Right lobe of liver (tissue), 6 donors: ENCODE data around the gene ART4. TPM values are rescaled to one million over a fixed set of nuclear protein-coding genes. Genes with fewer than 3 reads are reported as not detected.

Experiments
- ATAC-seq, 4 donors: fragments of 200-7000 bp; cut with Tn5 transposase; one replicate each; pipeline ENCODE4 v1.9.1; 2020; ENCODE audit warnings: mild to moderate bottlenecking in 4 of 4, moderate library complexity in 4 of 4
- DNase-seq, 3 donors: peaks; one replicate each; pipeline ENCODE4 v3.0.0-alpha.2; 2020
- H3K27ac ChIP-seq, 3 donors: fragments of 200-600 bp; one replicate each; pipeline ENCODE4 v1.8.0; 2022
- H3K27me3 ChIP-seq, 2 donors: fragments of 200-600 bp; one replicate each; pipeline ENCODE4 v1.8.0; 2022
- H3K36me3 ChIP-seq, 4 donors: fragments of 200-600 bp; sonication (generic) in 1 of 4; one replicate each; pipeline versions ENCODE4 v1.5.1 to v1.8.0; 2017 to 2022; ENCODE audit warnings: control low read depth in 1 of 4
- H3K4me1 ChIP-seq, 4 donors: fragments of 200-600 bp; sonication (generic) in 1 of 4; one replicate each; pipeline versions ENCODE4 v1.5.1 to v1.8.0; 2017 to 2022; ENCODE audit warnings: control low read depth in 1 of 4
- H3K4me3 ChIP-seq, 3 donors: fragments of 200-600 bp; one replicate each; pipeline ENCODE4 v1.8.0; 2022
- H3K9me3 ChIP-seq, 4 donors: fragments of 200-600 bp; sonication (generic) in 1 of 4; one replicate each; pipeline versions ENCODE4 v1.5.1 to v1.8.0; 2017 to 2022; ENCODE audit warnings: control low read depth in 1 of 4
- POLR2A ChIP-seq: fragments of 450-650 bp; IDR thresholded peaks from one replicate; pipeline ENCODE4 v1.6.1; 2017; ENCODE audit warnings: antibody characterized with exemption, mild to moderate bottlenecking
- WGBS: methylation state at CpG from one replicate; pipeline ENCODE4 v1.1.6; 2018; ENCODE audit warnings: low coverage, low lambda C conversion rate; ENCODE audit not compliant: insufficient coverage; ENCODE audit errors: missing lambda C conversion rate; 5-methylcytosine and 5-hydroxymethylcytosine counted together
- intact Hi-C, 2 donors: fragments of 100-400 bp; cut with DNase I; formaldehyde crosslinking; loops; one replicate each; pipeline versions ENCODE4 v1.11.2 to v1.14.1; 2022
- total RNA-seq, 6 experiments: library from RNA; depleted of rRNA in 2 of 6; stranded (reverse); fragments of >200 nt in 2 of 6; fragmentation: NEBNext Ultra II Directional in 3 of 6; extraction: Animal tissue kit (Norgen Biotek cat#: 25700) in 3 of 6; gene quantifications; one replicate each; pipeline versions ENCODE4 v1.1.0 to v1.2.4, GENCODE V29; 2016 to 2023
- TF ChIP-seq, protein P1 (sequence below), 4 donors: fragments of 200-600 bp in 3 of 4; fragments of 450-650 bp in 1 of 4; IDR thresholded peaks; one replicate each; pipeline versions ENCODE4 v1.5.1 to v1.8.0; 2016 to 2022; ENCODE audit warnings: antibody characterized with exemption in 4 of 4, mild to moderate bottlenecking in 2 of 4
- donor health status: DM: no; HTN: yes; CAD: no.
- donor health status: DM: no; HTN: no; CAD: no.
- donor health status: DM: no; HTN: no; CAD: no.
- donor health status: DM: no; HTN: yes; CAD: no.
- donor health status: DM: no; HTN: yes; CAD: no.

ART4 gene
- total RNA-seq, 6 experiments from 2014 or later: 19.6 to 43.5 (median 25.1) TPM

- intact Hi-C loops: loop anchor here (5.0 to 10.0 kb wide), 2 partner anchors 68 to 154 kb away; a partner anchor contains a TSS
- peaks cover 0 to 18% (median 5%) of the 10 kb centered on the region in 4 donors for H3K36me3 ChIP-seq
- no peaks in the 10 kb centered on the region for H3K9me3 ChIP-seq
- peak; percentile 15 for TF ChIP-seq POLR2A
- TF ChIP-seq, protein P1, sequence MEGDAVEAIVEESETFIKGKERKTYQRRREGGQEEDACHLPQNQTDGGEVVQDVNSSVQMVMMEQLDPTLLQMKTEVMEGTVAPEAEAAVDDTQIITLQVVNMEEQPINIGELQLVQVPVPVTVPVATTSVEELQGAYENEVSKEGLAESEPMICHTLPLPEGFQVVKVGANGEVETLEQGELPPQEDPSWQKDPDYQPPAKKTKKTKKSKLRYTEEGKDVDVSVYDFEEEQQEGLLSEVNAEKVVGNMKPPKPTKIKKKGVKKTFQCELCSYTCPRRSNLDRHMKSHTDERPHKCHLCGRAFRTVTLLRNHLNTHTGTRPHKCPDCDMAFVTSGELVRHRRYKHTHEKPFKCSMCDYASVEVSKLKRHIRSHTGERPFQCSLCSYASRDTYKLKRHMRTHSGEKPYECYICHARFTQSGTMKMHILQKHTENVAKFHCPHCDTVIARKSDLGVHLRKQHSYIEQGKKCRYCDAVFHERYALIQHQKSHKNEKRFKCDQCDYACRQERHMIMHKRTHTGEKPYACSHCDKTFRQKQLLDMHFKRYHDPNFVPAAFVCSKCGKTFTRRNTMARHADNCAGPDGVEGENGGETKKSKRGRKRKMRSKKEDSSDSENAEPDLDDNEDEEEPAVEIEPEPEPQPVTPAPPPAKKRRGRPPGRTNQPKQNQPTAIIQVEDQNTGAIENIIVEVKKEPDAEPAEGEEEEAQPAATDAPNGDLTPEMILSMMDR (IDR thresholded peaks at IDR 0.05): no peak
- peak overlapping the region; percentile 57 to 94 (median 91) for H3K27ac ChIP-seq
- WGBS: 61% methylated on average over 3 of the region's 4 CpGs
- ATAC-seq (peak in 3 of 4 donors; percentile 26 to 36 (median 35)), DNase-seq (no peak)
- peaks cover 0 to 39% (median 17%) of the 10 kb centered on the region in 4 donors for H3K4me1 ChIP-seq
- peak overlapping the region in 2 of 3 donors; percentile 59 to 64 for H3K4me3 ChIP-seq
- no peaks in the 10 kb centered on the region for H3K27me3 ChIP-seq
Measured at GRCh38 chr12:14840616-14841015, 2.7 kb downstream of the ART4 start.

DNA sequence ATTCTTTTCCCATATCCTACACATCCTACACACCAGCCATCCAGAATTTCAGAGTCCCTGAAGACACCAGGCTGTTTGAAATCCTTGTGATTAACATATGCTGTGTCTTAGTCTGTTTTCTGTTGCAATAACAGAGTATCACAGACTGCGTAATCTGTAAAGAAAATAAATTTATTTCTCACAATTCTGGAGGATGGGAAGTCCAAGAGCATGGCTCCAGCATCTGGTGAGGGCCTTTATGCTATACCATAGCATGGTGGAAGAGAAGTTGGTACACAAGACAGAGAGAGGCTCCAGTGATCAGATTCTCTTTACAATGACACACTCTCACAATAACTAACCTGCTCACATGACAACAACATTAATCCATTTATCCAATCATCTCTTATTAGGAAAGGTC, 4.1 kb downstream of the ART4 start:
- intact Hi-C loops: no loop called here

DNA sequence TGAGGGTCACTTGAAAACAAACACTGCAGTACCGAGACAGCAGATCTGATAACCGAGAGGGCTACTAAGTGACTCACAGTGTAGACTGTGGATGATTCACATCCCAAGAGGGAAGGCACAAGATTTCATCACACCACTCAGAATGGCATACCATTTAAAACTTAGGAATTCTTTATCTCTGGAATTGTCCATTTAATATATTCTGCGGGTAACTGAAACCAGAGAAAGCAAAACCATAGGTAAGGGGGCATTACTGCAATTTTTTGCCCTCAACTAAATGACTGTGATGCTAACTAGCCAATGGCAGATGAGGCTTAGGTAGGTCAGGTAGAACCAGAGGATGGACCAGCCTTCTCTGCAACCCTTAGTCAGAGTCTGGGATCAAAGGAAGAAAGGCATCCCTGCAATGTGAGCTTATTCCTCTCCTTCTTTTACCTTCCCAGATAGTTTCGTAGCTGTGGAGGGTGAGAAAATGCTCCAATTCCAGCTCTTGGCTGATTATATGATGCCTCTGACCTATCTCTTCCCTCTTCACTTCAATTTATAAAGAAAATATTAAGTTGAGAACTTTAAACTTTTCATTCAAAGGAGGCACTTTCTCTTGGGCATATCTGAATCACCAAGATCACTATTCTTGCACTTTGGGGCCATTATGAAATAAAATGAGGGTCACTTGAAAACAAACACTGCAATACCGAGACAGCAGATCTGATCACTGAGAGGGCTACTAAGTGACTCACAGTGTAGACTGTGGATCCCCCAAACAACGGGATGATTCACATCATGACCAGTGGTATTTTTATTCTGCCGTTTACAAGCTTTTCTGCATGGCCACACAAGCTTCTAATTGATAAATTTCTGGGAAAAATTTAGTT, 6.8 kb downstream of the ART4 start:
- peak; percentile 35 to 83 (median 64) for ATAC-seq
- DNase-seq: no peak
- Histone ChIP-seq H3K36me3 (peaks cover 0 to 18% (median 5%) of the 10 kb centered on the region in 4 donors), H3K27ac (peak overlapping the region in 1 of 3 donors; percentile 64), H3K4me3 (no peak overlapping the region), H3K27me3 (no peaks in the 10 kb centered on the region), H3K9me3 (no peaks in the 10 kb centered on the region), H3K4me1 (peaks cover 0 to 43% (median 20%) of the 10 kb centered on the region in 4 donors)
- no peak for TF ChIP-seq POLR2A
- TF ChIP-seq, protein P1 (IDR thresholded peaks at IDR 0.05): no peak
- intact Hi-C loops: no loop called here
- WGBS: 55% methylated on average over 7 of the region's 7 CpGs

More for the DNA sequence above, 4.1 kb downstream of the ART4 start:
- no peaks in the 10 kb centered on the region for H3K27me3 ChIP-seq
- whole genome bisulfite sequencing: 100% methylated on average over 1 of the region's 1 CpG
- H3K36me3 ChIP-seq: peaks cover 0 to 18% (median 5%) of the 10 kb centered on the region in 4 donors
- no peak for DNase-seq
- H3K4me1 ChIP-seq: peaks cover 0 to 38% (median 19%) of the 10 kb centered on the region in 4 donors
- no peak overlapping the region for H3K27ac ChIP-seq
- ATAC-seq: no peak
- no peak for TF ChIP-seq POLR2A
- TF ChIP-seq, protein P1 (IDR thresholded peaks at IDR 0.05): no peak
- H3K9me3 ChIP-seq: no peaks in the 10 kb centered on the region
- H3K4me3 ChIP-seq: no peak overlapping the region

- Histone ChIP-seq H3K4me1 (peaks cover 0 to 26% (median 15%) of the 10 kb centered on the region in 4 donors), H3K27me3 (no peaks in the 10 kb centered on the region), H3K9me3 (no peaks in the 10 kb centered on the region), H3K4me3 (no peak overlapping the region), H3K36me3 (peaks cover 0 to 6% (median under 1%) of the 10 kb centered on the region in 4 donors), H3K27ac (peak overlapping the region in 1 of 3 donors; percentile 18)
- DNase-seq (no peak), ATAC-seq (no peak)
- no peak for TF ChIP-seq POLR2A
- TF ChIP-seq, protein P1 (IDR thresholded peaks at IDR 0.05): no peak
- intact Hi-C loops: no loop called here
Measured at GRCh38 chr12:14834509-14834908, 8.8 kb downstream of the ART4 start.
